DND-41 (cell line): ENCODE data around the gene CT45A3.
"Not testable (repeated sequence)": the region's sequence is repeated elsewhere in the genome, so short reads cannot be mapped to it uniquely, and the experiment has no call there.

Source experiments
- CTCF ChIP-seq: IDR thresholded peaks from 2 replicates; pipeline ENCODE4 v1.5.1; 2012; ENCODE audit warnings: borderline replicate concordance, low read length, moderate library complexity, mild to moderate bottlenecking; ENCODE audit not compliant: poor library complexity, severe bottlenecking; ENCODE audit errors: extremely low read depth
- EZH2 ChIP-seq: IDR thresholded peaks from 3 replicates; pipeline ENCODE4 v1.6.1; 2012; ENCODE audit warnings: borderline replicate concordance, low read depth, mild to moderate bottlenecking, moderate library complexity, low read length, inconsistent platforms; ENCODE audit not compliant: severe bottlenecking

- TF ChIP-seq CTCF, EZH2: not testable (repeated sequence)
Observed at GRCh38 chrX:135734666-135735065, 33.3 kb downstream of the CT45A3 start.
